ENCODE results near the gene ELFN2. TPM values are rescaled to one million over a fixed set of nuclear protein-coding genes. Genes with fewer than 3 reads are reported as not detected.
A peak's percentile ranks its signal among the peaks of the same experiment; 100 is the strongest.

Gene ELFN2
- total RNA-seq, 1 donor from 2014 or later = 0.82 TPM

- Histone ChIP-seq H3K27ac (no peak overlapping the region), H3F3A (ENCODE audit: low read depth) (no peaks in the 10 kb centered on the region), H3K4me3 (no peak overlapping the region), H3K9ac (no peak overlapping the region), H3K4me1 (peaks cover 7% of the 10 kb centered on the region), H2AFZ (replicated peaks) (no peak overlapping the region), H3K4me2 (no peak overlapping the region), H3K79me2 (ENCODE audit: low read depth) (no peaks in the 10 kb centered on the region), H3K36me3 (no peaks in the 10 kb centered on the region), H4K20me1 (ENCODE audit: low read depth) (peaks cover 11% of the 10 kb centered on the region), H3K27me3 (peaks cover 8% of the 10 kb centered on the region), H3K9me3 (ENCODE audit: low read depth) (no peaks in the 10 kb centered on the region)
- Mint-ChIP-seq H3K27ac (no peak overlapping the region), H3K4me1 (peaks cover 29% of the 10 kb centered on the region), H3K4me3 (no peak overlapping the region), H3K27me3 (ENCODE audit: insufficient read depth, low read depth) (peaks cover 30% of the 10 kb centered on the region), H3K36me3 (no peaks in the 10 kb centered on the region), H3K9me3 (peaks cover 3% of the 10 kb centered on the region)
- no peak for TF ChIP-seq EZH2phosphoT487 (IDR thresholded peaks at IDR 0.05)
- no peak for TF ChIP-seq CTCF (IDR thresholded peaks at IDR 0.05)
- no peak for TF ChIP-seq EZH2 (IDR thresholded peaks at IDR 0.05)
- DNase-seq (ENCODE audit: low spot score) = no peak
Observed at GRCh38 chr22:37460684-37461083, 33.4 kb upstream of the ELFN2 start.

GRCh38 chr22:37459206-37459605 is 31.9 kb upstream of the ELFN2 start:
- Histone ChIP-seq H3K36me3 (no peaks in the 10 kb centered on the region), H3K4me3 (no peak overlapping the region), H3K9ac (no peak overlapping the region), H3K9me3 (ENCODE audit: low read depth) (no peaks in the 10 kb centered on the region), H3K4me1 (peaks cover 7% of the 10 kb centered on the region), H2AFZ (replicated peaks) (no peak overlapping the region), H3K27me3 (peaks cover 8% of the 10 kb centered on the region), H4K20me1 (ENCODE audit: low read depth) (peaks cover 11% of the 10 kb centered on the region), H3K27ac (no peak overlapping the region), H3F3A (ENCODE audit: low read depth) (no peaks in the 10 kb centered on the region), H3K4me2 (no peak overlapping the region), H3K79me2 (ENCODE audit: low read depth) (no peaks in the 10 kb centered on the region)
- Mint-ChIP-seq H3K4me3 (no peak overlapping the region), H3K27me3 (ENCODE audit: insufficient read depth, low read depth) (peaks cover 23% of the 10 kb centered on the region), H3K36me3 (no peaks in the 10 kb centered on the region), H3K27ac (no peak overlapping the region), H3K4me1 (peaks cover 41% of the 10 kb centered on the region), H3K9me3 (peaks cover 2% of the 10 kb centered on the region)
- no peak for DNase-seq (ENCODE audit: low spot score)
- TF ChIP-seq EZH2phosphoT487 (IDR thresholded peaks at IDR 0.05) = no peak
- TF ChIP-seq EZH2 (IDR thresholded peaks at IDR 0.05) = no peak
- TF ChIP-seq CTCF (IDR thresholded peaks at IDR 0.05) = no peak

- no peaks in the 10 kb centered on the region for H3K36me3 Mint-ChIP-seq
- no peak overlapping the region for H3K9ac ChIP-seq
- H3K4me1 ChIP-seq = peaks cover 7% of the 10 kb centered on the region
- H3K4me2 ChIP-seq = no peak overlapping the region
- no peaks in the 10 kb centered on the region for H3K9me3 ChIP-seq (ENCODE audit: low read depth)
- no peaks in the 10 kb centered on the region for H3F3A ChIP-seq (ENCODE audit: low read depth)
- peak; percentile 83 for DNase-seq (ENCODE audit: low spot score)
- H3K36me3 ChIP-seq = no peaks in the 10 kb centered on the region
- H3K27ac ChIP-seq = no peak overlapping the region
- peak overlapping the region; percentile 38 for H3K4me3 Mint-ChIP-seq
- H3K27ac Mint-ChIP-seq = no peak overlapping the region
- peaks cover 5% of the 10 kb centered on the region for H4K20me1 ChIP-seq (ENCODE audit: low read depth)
- H3K9me3 Mint-ChIP-seq = peaks cover 2% of the 10 kb centered on the region
- peaks cover 8% of the 10 kb centered on the region for H3K27me3 ChIP-seq
- TF ChIP-seq EZH2 (IDR thresholded peaks at IDR 0.05) (no peak), EZH2phosphoT487 (IDR thresholded peaks at IDR 0.05) (no peak), CTCF (IDR thresholded peaks at IDR 0.05) (peak; percentile 98)
- H2AFZ ChIP-seq (replicated peaks) = no peak overlapping the region
- no peak overlapping the region for H3K4me3 ChIP-seq
- no peaks in the 10 kb centered on the region for H3K79me2 ChIP-seq (ENCODE audit: low read depth)
- H3K4me1 Mint-ChIP-seq = peaks cover 29% of the 10 kb centered on the region
- peaks cover 22% of the 10 kb centered on the region for H3K27me3 Mint-ChIP-seq (ENCODE audit: insufficient read depth, low read depth)
Observed at GRCh38 chr22:37457093-37457893, 30.0 kb upstream of the ELFN2 start.

All from neural progenitor cell (in vitro differentiated cells).